GM12872 (cell line): Measurements from ENCODE around the gene HMSD.

ENCODE experiments used
- CTCF ChIP-seq: IDR thresholded peaks from 3 replicates; pipeline ENCODE4 v1.5.1; 2011; ENCODE audit warnings: low read depth, mild to moderate bottlenecking, low read length, moderate library complexity; ENCODE audit not compliant: insufficient read depth

Gene HMSD

DNA sequence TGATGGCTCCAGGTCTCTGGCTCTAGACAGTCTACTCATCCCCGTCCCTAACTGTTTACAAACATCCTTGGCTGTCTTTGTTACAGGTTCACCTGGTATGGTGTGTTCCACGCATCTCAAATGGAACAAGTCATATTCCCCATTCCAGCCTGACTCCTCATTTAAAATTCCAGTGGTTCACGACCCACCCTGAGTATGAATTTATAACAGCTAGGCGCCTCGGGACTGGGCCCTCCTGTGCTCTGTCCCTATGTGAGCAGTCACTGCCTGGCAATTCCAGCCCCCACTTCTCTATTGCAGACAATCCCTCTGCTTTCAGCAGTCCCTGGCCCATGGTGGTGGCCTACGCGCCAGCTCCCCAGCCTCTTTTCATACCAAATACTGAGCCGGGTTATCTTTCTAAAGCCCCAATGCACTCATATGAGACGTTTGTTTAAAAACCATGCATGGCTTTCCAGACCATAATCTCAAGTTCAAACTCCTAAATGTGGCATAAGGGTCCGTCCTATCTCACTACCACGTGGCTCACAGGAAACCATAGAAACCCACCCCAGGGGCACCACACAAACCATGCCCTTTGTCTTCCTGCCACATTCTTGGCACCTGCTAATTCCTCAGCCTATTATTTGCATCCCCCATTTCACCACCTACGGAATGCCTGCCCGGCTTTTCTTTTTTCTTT, 22.4 kb downstream of the HMSD start:
- TF ChIP-seq CTCF = no peak

DNA sequence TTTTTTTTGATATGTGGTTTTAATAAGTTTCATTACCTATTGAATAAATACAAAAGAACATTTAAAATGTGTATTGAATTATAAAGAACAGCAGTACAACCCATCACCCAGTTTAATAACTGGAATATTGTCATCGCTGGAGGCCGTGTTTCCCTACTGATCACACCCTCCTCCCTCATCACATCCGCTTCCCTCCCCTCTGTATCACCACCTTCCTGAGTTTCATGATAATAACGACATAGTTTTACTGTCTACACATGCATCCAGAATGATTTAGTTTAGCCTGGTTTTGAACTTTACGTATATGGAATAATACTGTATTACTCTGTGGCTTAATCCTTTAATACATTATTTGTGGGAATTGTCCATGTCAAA, 22.9 kb downstream of the HMSD start:
- TF ChIP-seq CTCF = no peak

GRCh38 chr18:63974991-63975390, 25.9 kb downstream of the HMSD start:
- peak; percentile 45; the same call in 2 of the 3 replicates for TF ChIP-seq CTCF

DNA sequence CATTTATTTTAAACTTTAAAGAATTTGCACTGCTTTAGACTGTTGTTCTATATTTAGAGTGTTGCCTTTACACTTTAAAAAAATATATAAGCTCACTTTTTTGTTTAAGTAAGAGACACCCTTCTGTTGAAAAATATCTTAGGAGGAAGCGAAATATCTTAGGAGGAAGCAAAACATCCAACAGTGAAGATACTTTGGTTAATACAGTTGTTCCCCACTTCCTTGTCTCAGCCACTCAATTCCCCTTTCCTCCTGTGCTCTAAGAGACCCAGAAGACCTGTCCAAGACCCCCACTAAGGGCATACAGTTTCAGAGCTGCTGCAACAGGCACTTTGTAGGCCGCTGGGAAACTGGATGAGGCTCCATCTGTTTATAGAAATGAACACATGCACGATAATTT, 26.5 kb downstream of the HMSD start:
- no peak for TF ChIP-seq CTCF

GRCh38 chr18:63977040-63977439, 27.9 kb downstream of the HMSD start:
- no peak for TF ChIP-seq CTCF

DNA sequence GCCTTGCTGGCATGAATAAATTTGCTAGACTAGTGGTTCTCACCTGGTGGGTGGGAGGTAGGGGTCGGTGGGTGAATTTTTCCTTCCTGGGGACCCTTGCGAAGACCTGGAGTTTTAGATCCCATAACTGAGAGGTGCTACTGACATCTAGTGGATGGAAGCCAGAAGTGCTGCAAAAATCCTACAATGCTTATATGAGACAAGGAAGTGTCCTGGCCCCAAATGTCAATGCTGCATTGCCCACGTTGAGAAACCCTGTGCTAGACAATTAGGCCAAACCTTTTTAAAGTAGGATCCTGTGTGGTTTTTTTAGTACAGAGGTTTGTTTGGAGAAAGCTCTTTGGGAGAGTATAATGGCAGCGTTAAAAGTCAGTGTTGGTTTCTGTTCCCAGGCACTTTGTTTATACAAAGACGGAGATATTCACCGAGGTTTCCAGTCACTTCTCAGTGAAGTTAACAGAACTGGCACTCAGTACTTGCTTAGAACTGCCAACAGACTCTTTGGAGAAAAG, 30.4 kb downstream of the HMSD start:
- TF ChIP-seq CTCF = peak; percentile 87

GRCh38 chr18:63980027-63980426, 30.9 kb downstream of the HMSD start:
- TF ChIP-seq CTCF = no peak
